Measurements from ENCODE around the gene PCGF2.
"Not testable (repeated sequence)": the region's sequence is repeated elsewhere in the genome, so short reads cannot be mapped to it uniquely, and the experiment has no call there.

The PCGF2 gene

GRCh38 chr17:38748149-38748891 is at the start of gene PCGF2:
PCGF2 (minus strand) TSS chr17:38748336; CDS start chr17:38740402, 7,934 bp downstream.
- in situ Hi-C loops (cut with MboI; ENCODE audit: low pct_unique_long_range_greater_than_20kb, low sequenced_read_pairs, unreplicated experiment), result no loop called here
- no peak for TF ChIP-seq CTCF (IDR thresholded peaks at IDR 0.05; ENCODE audit: extremely low read depth, insufficient read depth, missing control alignments)
- DNase-seq (ENCODE audit: low spot score), result no peak

DNA sequence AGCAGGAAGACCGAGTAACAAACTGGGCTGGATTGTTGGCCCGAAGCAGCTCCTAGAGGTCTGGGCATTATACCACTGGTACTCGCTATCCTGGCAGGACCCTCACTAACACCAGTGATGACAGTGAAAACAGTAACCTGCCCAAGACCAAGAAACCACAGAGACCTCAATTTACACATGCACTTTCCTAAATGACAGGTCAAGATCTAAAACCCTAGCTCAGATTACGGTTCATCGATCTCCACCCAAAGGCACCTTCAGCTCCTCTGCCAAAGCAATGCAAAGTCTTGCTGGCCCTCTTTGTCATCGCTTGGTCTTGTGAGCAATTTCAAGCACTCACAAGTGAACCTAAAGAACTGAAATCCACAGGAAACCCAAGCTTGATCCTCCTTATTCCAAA is 49.7 kb upstream of the PCGF2 start:
- in situ Hi-C loops (cut with MboI; ENCODE audit: low pct_unique_long_range_greater_than_20kb, low sequenced_read_pairs, unreplicated experiment), result no loop called here
- no peak for DNase-seq (ENCODE audit: low spot score)
- TF ChIP-seq CTCF (IDR thresholded peaks at IDR 0.05; ENCODE audit: extremely low read depth, insufficient read depth, missing control alignments), result no peak

DNA sequence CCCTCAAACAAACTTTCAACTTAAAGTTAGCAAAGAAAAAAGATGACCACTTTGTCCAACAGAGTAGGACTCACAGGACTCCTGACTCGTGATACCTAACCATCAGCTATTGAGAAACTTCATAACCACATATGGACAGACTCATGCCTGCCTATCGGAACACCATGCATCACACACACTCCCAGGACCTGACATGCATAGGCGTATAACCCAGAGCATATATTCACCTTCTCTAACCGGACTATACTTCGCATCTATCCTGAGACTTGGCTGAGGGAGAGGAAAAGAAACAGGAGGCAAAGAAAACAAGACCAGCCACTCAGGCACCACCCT is 49.0 kb upstream of the PCGF2 start:
- TF ChIP-seq CTCF (IDR thresholded peaks at IDR 0.05; ENCODE audit: extremely low read depth, insufficient read depth, missing control alignments), result no peak
- in situ Hi-C loops (cut with MboI; ENCODE audit: low pct_unique_long_range_greater_than_20kb, low sequenced_read_pairs, unreplicated experiment), result no loop called here

DNA sequence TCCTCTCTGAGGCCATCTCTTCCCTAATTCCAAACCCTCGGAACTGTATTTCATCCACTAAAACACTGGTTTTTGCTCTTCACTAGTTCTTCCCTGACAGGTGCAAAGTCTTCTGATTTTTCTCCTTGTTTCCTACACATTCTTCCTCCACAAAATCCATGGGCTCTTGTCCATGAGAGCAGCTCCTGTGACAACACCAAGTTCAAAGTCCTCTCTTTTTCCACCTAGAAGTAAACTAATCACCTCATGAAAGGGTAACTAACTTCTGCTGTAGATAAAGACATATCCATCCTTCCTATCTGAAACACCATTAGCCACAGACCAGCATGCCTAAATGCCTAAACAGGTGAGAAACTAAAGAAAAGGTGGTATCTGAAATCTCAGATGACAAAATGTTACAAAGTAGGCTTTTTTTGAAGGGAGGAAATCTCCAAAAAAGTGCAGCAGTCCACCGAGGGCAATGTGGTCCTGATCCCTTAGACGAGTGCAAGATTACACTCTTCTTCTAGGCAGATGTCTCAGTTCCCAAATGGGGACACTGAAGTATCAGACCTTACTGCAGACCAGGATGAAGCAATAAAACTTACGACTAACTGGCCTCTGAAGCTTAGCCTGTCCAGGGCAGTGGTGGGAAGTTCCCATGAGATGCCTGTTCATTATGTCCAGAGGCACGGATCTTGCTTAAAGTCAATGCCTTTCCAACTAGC is 48.5 kb upstream of the PCGF2 start:
- in situ Hi-C loops (cut with MboI; ENCODE audit: low pct_unique_long_range_greater_than_20kb, low sequenced_read_pairs, unreplicated experiment), result no loop called here
- no peak for TF ChIP-seq CTCF (IDR thresholded peaks at IDR 0.05; ENCODE audit: extremely low read depth, insufficient read depth, missing control alignments)
- DNase-seq (ENCODE audit: low spot score), result no peak

More for the DNA sequence above, 49.0 kb upstream of the PCGF2 start:
- DNase-seq (ENCODE audit: low spot score), result no peak

- in situ Hi-C loops (cut with MboI; ENCODE audit: low pct_unique_long_range_greater_than_20kb, low sequenced_read_pairs, unreplicated experiment), result no loop called here
- no peak for TF ChIP-seq CTCF (IDR thresholded peaks at IDR 0.05; ENCODE audit: extremely low read depth, insufficient read depth, missing control alignments)
- DNase-seq (ENCODE audit: low spot score), result no peak
These were observed 46.1 kb upstream of the PCGF2 start for GRCh38 chr17:38794221-38794620.

DNA sequence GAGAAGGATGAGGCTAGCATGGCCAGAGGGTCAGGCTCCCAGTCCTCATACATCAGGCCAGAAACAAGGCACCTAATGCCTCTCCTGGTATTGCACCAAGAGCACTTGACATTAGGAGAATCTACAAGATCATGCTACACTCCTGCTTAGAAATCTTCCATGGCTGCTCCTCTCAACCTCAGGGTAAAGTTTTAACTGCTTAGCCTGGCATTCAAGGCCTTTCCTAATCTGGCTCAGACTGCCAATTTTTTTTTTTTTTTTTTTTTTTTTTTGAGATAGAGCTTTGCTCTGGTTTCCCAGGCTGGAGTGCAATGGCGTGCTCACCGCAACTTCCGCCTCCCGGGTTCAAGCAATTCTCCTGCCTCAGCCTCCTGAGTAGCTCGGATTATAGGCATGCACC is 43.0 kb upstream of the PCGF2 start:
- DNase-seq (ENCODE audit: low spot score), result no peak
- in situ Hi-C loops (cut with MboI; ENCODE audit: low pct_unique_long_range_greater_than_20kb, low sequenced_read_pairs, unreplicated experiment), result no loop called here
- TF ChIP-seq CTCF (IDR thresholded peaks at IDR 0.05; ENCODE audit: extremely low read depth, insufficient read depth, missing control alignments), result no peak

- in situ Hi-C loops (cut with MboI; ENCODE audit: low pct_unique_long_range_greater_than_20kb, low sequenced_read_pairs, unreplicated experiment); DNase-seq (ENCODE audit: low spot score): not testable (repeated sequence)
These were observed 42.1 kb upstream of the PCGF2 start for GRCh38 chr17:38790148-38790707.
